HepG2 (cell line): Measurements from ENCODE around the gene CNTN2. TPM values are rescaled to one million over a fixed set of nuclear protein-coding genes. Genes with fewer than 3 reads are reported as not detected.

ENCODE experiments used
- ATAC-seq: fragments of 200-7000 bp; cut with Tn5 transposase; 3 replicates; pipeline ENCODE4 v1.9.1; 2020; ENCODE audit warnings: mild to moderate bottlenecking, moderate library complexity
- BruUV-seq: library from RNA; stranded (reverse); fragments of 400-500 nt; replicated peaks from 2 replicates; lab custom pipeline; 2021; lab: Mats Ljungman, UMichigan
- CTCF ChIA-PET: fragments of 300-600 bp; formaldehyde crosslinking; extraction: SDS; loops from one replicate; lab custom pipeline; 2021; ENCODE audit warnings: low total read pairs, inconsistent platforms, low intra/inter-chr PET ratio; lab: Yijun Ruan, JAX
- POLR2A ChIA-PET: fragments of 350-600 bp; sonication (Branson Sonifier 250); formaldehyde crosslinking; loops from one replicate; lab custom pipeline; 2020; ENCODE audit warnings: antibody characterized with exemption, inconsistent platforms; lab: Yijun Ruan, JAX
- DNase-seq: peaks from one replicate; pipeline ENCODE4 v3.0.0-alpha.2; 2015; ENCODE audit warnings: low spot score
- FAIRE-seq: peaks from 3 replicates; lab custom pipeline; 2011; peaks lifted over from hg19 to GRCh38; lab: Jason Lieb, UNC
- H2AFZ ChIP-seq: one replicate; pipeline ENCODE4 v1.6.1; 2011; ENCODE audit warnings: low read length, inconsistent platforms
- H3K27ac ChIP-seq: fragments of 300-600 bp; 3 replicates; pipeline ENCODE4 v1.8.0; 2011; ENCODE audit warnings: mixed run types, mild to moderate bottlenecking, mixed read lengths, low read length, inconsistent platforms; ENCODE audit not compliant: insufficient read depth; ENCODE audit errors: extremely low read length
- H3K27me3 ChIP-seq, 2 experiments: fragments of 200-600 bp in 1 of 2; 2 replicates in 1 of 2; 3 replicates in 1 of 2; pipeline versions ENCODE4 v1.6.0 to v1.8.0; 2011; ENCODE audit warnings: low read length in 2 of 2, mild to moderate bottlenecking in 2 of 2, moderate library complexity in 2 of 2, inconsistent platforms in 1 of 2; ENCODE audit not compliant: insufficient read depth in 2 of 2, control insufficient read depth in 1 of 2
- H3K36me3 ChIP-seq, 2 experiments: fragments of 200-600 bp in 1 of 2; replicated peaks in 1 of 2; 2 replicates in 1 of 2; 3 replicates in 1 of 2; pipeline versions ENCODE4 v1.5.1 to v1.8.0; 2011; ENCODE audit warnings: low read length in 2 of 2, inconsistent platforms in 1 of 2; ENCODE audit not compliant: insufficient read depth in 2 of 2, control insufficient read depth in 1 of 2
- H3K4me1 ChIP-seq: 2 replicates; pipeline ENCODE4 v1.5.1; 2012; ENCODE audit warnings: low read length, inconsistent platforms; ENCODE audit not compliant: insufficient read depth
- H3K4me2 ChIP-seq: 2 replicates; pipeline ENCODE4 v1.6.0; 2011; ENCODE audit warnings: low read depth, low read length, inconsistent platforms
- H3K4me3 ChIP-seq, 3 experiments: fragments of 200-600 bp in 1 of 3; sonication (generic), shearing (Covaris generic) in 1 of 3; replicated peaks in 1 of 3; 2 replicates each; pipeline ENCODE4 v1.5.1; 2011 to 2016; ENCODE audit warnings: low read length in 3 of 3, inconsistent platforms in 2 of 3, low read depth in 2 of 3, mild to moderate bottlenecking in 2 of 3, control low read depth in 1 of 3, mixed read lengths in 1 of 3; ENCODE audit not compliant: insufficient read depth in 1 of 3
- H3K79me2 ChIP-seq: one replicate; pipeline ENCODE4 v1.6.1; 2011; ENCODE audit warnings: low read length, inconsistent platforms; ENCODE audit not compliant: insufficient read depth
- H3K9ac ChIP-seq: 2 replicates; pipeline ENCODE4 v1.6.0; 2011; ENCODE audit warnings: mild to moderate bottlenecking, low read depth, low read length, inconsistent platforms; ENCODE audit not compliant: insufficient read depth
- H3K9me3 ChIP-seq: 2 replicates; pipeline ENCODE4 v1.5.1; 2012; ENCODE audit warnings: mild to moderate bottlenecking, low read length
- H4K20me1 ChIP-seq: 2 replicates; pipeline ENCODE4 v1.6.0; 2011; ENCODE audit warnings: inconsistent platforms, mild to moderate bottlenecking, low read length, moderate library complexity; ENCODE audit not compliant: insufficient read depth
- ATF7 ChIP-seq, 2 experiments: fragments of 450-650 bp in 1 of 2; sonication (generic) in 1 of 2; formaldehyde crosslinking in 1 of 2; IDR thresholded peaks; 2 replicates each; pipeline versions ENCODE4 v1.4.0 to v1.6.1; 2016 to 2020; ENCODE audit warnings: antibody characterized with exemption in 1 of 2, mild to moderate bottlenecking in 1 of 2, missing genetic modification reagents in 1 of 2
- BRD4 ChIP-seq: sonication (generic); formaldehyde crosslinking; IDR thresholded peaks from 2 replicates; pipeline ENCODE4 v1.4.0; 2020; ENCODE audit warnings: missing genetic modification reagents
- DNMT1 ChIP-seq: sonication (generic); formaldehyde crosslinking; IDR thresholded peaks from 2 replicates; pipeline ENCODE4 v1.5.1; 2020; ENCODE audit warnings: mild to moderate bottlenecking, missing genetic modification reagents
- MAF1 ChIP-seq: sonication (generic); formaldehyde crosslinking; IDR thresholded peaks from 2 replicates; pipeline ENCODE4 v1.5.0; 2020; ENCODE audit warnings: missing genetic modification reagents, borderline replicate concordance
- MTF1 ChIP-seq: sonication (generic); formaldehyde crosslinking; IDR thresholded peaks from 2 replicates; pipeline ENCODE4 v1.5.0; 2020; ENCODE audit warnings: missing genetic modification reagents
- NPAS2 ChIP-seq: sonication (generic); formaldehyde crosslinking; IDR thresholded peaks from 2 replicates; pipeline ENCODE4 v1.8.0; 2022; ENCODE audit warnings: mild to moderate bottlenecking, missing genetic modification reagents, borderline replicate concordance
- PHF21A ChIP-seq: sonication (generic); formaldehyde crosslinking; IDR thresholded peaks from 2 replicates; pipeline ENCODE4 v1.5.0; 2020; ENCODE audit warnings: mild to moderate bottlenecking, missing genetic modification reagents
- PITX1 ChIP-seq: sonication (generic); formaldehyde crosslinking; IDR thresholded peaks from 2 replicates; pipeline ENCODE4 v1.5.1; 2020; ENCODE audit warnings: mild to moderate bottlenecking, missing genetic modification reagents
- PRPF4 ChIP-seq: fragments of 200-400 bp; formaldehyde crosslinking; IDR thresholded peaks from 2 replicates; pipeline ENCODE4 v1.6.1; 2016; ENCODE audit warnings: low read length, low read depth; ENCODE audit not compliant: poor library complexity, severe bottlenecking
- SALL2 ChIP-seq: sonication (generic); formaldehyde crosslinking; IDR thresholded peaks from 2 replicates; pipeline ENCODE4 v1.8.1; 2023; ENCODE audit warnings: mild to moderate bottlenecking, missing genetic modification reagents, inconsistent platforms
- SSRP1 ChIP-seq: IDR thresholded peaks from 2 replicates; pipeline ENCODE4 v1.6.1; 2016; ENCODE audit warnings: control low read depth
- ZNF224 ChIP-seq: sonication (generic); formaldehyde crosslinking; IDR thresholded peaks from 2 replicates; pipeline ENCODE4 v1.5.0; 2020; ENCODE audit warnings: mild to moderate bottlenecking, missing genetic modification reagents
- ZNF432 ChIP-seq: sonication (generic); formaldehyde crosslinking; IDR thresholded peaks from 2 replicates; pipeline ENCODE4 v1.5.0; 2020; ENCODE audit warnings: missing genetic modification reagents, mild to moderate bottlenecking, borderline replicate concordance
- ZNF589 ChIP-seq: sonication (generic); formaldehyde crosslinking; conservative IDR thresholded peaks from 2 replicates; pipeline ENCODE4 v1.8.0; 2022; ENCODE audit warnings: mild to moderate bottlenecking, moderate library complexity, missing genetic modification reagents
- ZNF670 ChIP-seq: sonication (generic); formaldehyde crosslinking; IDR thresholded peaks from 2 replicates; pipeline ENCODE4 v1.8.0; 2022; ENCODE audit warnings: mild to moderate bottlenecking, missing genetic modification reagents, borderline replicate concordance
- ZSCAN12 ChIP-seq: sonication (generic); formaldehyde crosslinking; IDR thresholded peaks from 2 replicates; pipeline ENCODE4 v1.9.0; 2021; ENCODE audit warnings: mild to moderate bottlenecking, missing genetic modification reagents
- WGBS: methylation state at CpG from one replicate; pipeline ENCODE4 v1.1.6; 2017; ENCODE audit warnings: low lambda C conversion rate; 5-methylcytosine and 5-hydroxymethylcytosine counted together
- in situ Hi-C: cut with HindIII; loops from 2 replicates; pipeline ENCODE4 v1.10.0; 2017; ENCODE audit warnings: low pct_unique_long_range_greater_than_20kb; ENCODE audit not compliant: extremely low pct_ligation_motif_present
- intact Hi-C: fragments of 100-400 bp; cut with micrococcal nuclease; formaldehyde crosslinking; loops from one replicate; pipeline ENCODE4 v1.10.0; 2022; ENCODE audit not compliant: unreplicated experiment
- polyA plus RNA-seq, 8 experiments: library from polyadenylated mRNA; depleted of rRNA in 3 of 8; stranded (reverse) in 7 of 8; unstranded in 1 of 8; fragments of >200 nt; fragmentation: Illumina TruSeq in 4 of 8; extraction: Trizol in 4 of 8; gene quantifications; 2 replicates each; pipeline versions ENCODE4 v1.2.1 to v1.2.3, GENCODE V29; 2011 to 2016; ENCODE audit warnings: low read depth in 4 of 8, missing spikeins in 1 of 8, mixed read lengths in 1 of 8; ENCODE audit not compliant: insufficient read depth in 1 of 8
- total RNA-seq, 5 experiments: library from RNA; depleted of rRNA; stranded (reverse); fragments of >200 nt; fragmentation: Illumina TruSeq; extraction: Trizol; gene quantifications; 2 replicates each; pipeline ENCODE4 v1.2.3, GENCODE V29; 2016; ENCODE audit warnings: low read depth in 1 of 5
- TF ChIP-seq, protein P1 (sequence below): sonication (generic); formaldehyde crosslinking; IDR thresholded peaks from 2 replicates; pipeline ENCODE4 v1.5.0; 2020; ENCODE audit warnings: mild to moderate bottlenecking, missing genetic modification reagents
- TF ChIP-seq, protein P2 (sequence below): sonication (generic); formaldehyde crosslinking; IDR thresholded peaks from 2 replicates; pipeline ENCODE4 v1.5.0; 2020; ENCODE audit warnings: missing genetic modification reagents

Gene CNTN2
- total and polyA plus RNA-seq, 2 of the 13 experiments (the other 11 are each of a cell fraction or from before 2014, with no cell fraction given): not detected

DNA sequence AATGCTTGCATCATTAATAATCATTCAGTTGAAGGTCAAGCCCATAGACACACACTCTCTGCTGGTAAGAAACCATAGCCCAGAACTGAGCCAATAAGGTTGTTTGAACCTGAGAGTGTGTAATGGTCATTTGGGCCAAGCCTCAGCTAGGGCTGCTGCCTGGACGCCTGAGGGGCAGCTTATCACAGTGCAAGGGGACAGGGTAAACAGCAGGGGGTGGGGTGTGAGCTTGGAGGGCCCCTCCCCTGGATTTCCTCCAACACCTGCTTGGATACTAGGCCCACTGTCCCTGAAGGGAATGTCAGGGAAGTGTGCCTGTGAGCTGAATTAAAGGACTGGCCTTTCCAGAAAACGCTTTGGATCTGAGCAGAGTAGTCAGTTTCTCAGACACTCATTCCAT, 24.6 kb upstream of the CNTN2 start:
- Histone ChIP-seq H3K4me3 (no peak overlapping the region), H3K4me2 (no peak overlapping the region), H3K27me3 (peaks cover 7 to 55% of the 10 kb centered on the region in 2 experiments; a peak in 4 of 5 replicates), H4K20me1 (no peaks in the 10 kb centered on the region), H3K4me1 (no peaks in the 10 kb centered on the region), H3K27ac (no peak overlapping the region), H3K79me2 (no peaks in the 10 kb centered on the region), H2AFZ (no peak overlapping the region), H3K9ac (no peak overlapping the region), H3K36me3 (no peaks in the 10 kb centered on the region), H3K9me3 (no peaks in the 10 kb centered on the region)
- POLR2A ChIA-PET: no interaction called here
- in situ Hi-C loops (no loop called here), intact Hi-C loops (no loop called here)
- no peak for FAIRE-seq
- BruUV-seq: no TSS peak
- 14% methylated on average over 1 of the region's 2 CpGs for WGBS
- CTCF ChIA-PET: no interaction called here
- no peak for TF ChIP-seq SSRP1 (CRISPR knock-in tag)
- no peak for TF ChIP-seq ATF7 (IDR thresholded peaks at IDR 0.05)
- TF ChIP-seq ATF7 (CRISPR knock-in tag; IDR thresholded peaks at IDR 0.05): no peak
- no peak for TF ChIP-seq ZNF224
- no peak for TF ChIP-seq SALL2 (CRISPR knock-in tag)
- no peak for ATAC-seq
- no peak for DNase-seq

DNA sequence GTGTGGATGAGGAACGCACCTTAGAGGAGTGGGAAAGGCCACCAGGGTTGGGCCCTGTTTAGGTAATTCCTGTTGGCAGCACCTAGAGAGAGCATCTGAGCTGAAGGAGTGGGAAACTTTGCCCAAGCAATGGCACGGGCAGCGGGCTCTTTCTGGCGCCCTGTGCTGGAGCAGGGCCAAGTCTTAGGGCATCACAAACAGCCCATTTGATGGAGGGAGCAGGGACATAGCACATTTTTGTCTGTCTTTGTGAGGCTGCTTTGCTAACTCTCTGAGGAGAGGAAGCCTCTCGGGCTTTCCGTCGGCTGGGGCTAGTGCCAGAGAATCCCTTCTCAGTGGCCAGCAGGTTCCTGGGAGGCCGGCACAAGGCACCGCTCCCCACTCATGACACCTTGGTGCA, 22.5 kb upstream of the CNTN2 start:
- intact Hi-C loops (no loop called here), in situ Hi-C loops (no loop called here)
- ChIA-PET CTCF (no interaction called here), POLR2A (no interaction called here)
- Histone ChIP-seq H3K9ac (no peak overlapping the region), H3K4me2 (no peak overlapping the region), H3K27me3 (peaks cover 7 to 50% of the 10 kb centered on the region in 2 experiments; a peak in 4 of 5 replicates), H2AFZ (no peak overlapping the region), H3K4me3 (no peak overlapping the region), H3K9me3 (no peaks in the 10 kb centered on the region), H3K27ac (no peak overlapping the region), H3K4me1 (no peaks in the 10 kb centered on the region), H3K36me3 (no peaks in the 10 kb centered on the region), H3K79me2 (no peaks in the 10 kb centered on the region), H4K20me1 (no peaks in the 10 kb centered on the region)
- 39% methylated on average over 7 of the region's 9 CpGs for WGBS
- no peak for FAIRE-seq
- BruUV-seq: no TSS peak
- DNase-seq: no peak
- no peak for ATAC-seq
- TF ChIP-seq ZNF670 (no peak), ZNF589 (no peak), BRD4 (CRISPR knock-in tag) (no peak), MTF1 (no peak), ZNF432 (CRISPR knock-in tag) (no peak), NPAS2 (CRISPR knock-in tag) (no peak), PHF21A (CRISPR knock-in tag) (no peak), DNMT1 (no peak), PITX1 (CRISPR knock-in tag) (no peak), MAF1 (CRISPR knock-in tag) (no peak), PRPF4 (no peak), ZSCAN12 (CRISPR knock-in tag) (no peak)
- TF ChIP-seq, protein P1, sequence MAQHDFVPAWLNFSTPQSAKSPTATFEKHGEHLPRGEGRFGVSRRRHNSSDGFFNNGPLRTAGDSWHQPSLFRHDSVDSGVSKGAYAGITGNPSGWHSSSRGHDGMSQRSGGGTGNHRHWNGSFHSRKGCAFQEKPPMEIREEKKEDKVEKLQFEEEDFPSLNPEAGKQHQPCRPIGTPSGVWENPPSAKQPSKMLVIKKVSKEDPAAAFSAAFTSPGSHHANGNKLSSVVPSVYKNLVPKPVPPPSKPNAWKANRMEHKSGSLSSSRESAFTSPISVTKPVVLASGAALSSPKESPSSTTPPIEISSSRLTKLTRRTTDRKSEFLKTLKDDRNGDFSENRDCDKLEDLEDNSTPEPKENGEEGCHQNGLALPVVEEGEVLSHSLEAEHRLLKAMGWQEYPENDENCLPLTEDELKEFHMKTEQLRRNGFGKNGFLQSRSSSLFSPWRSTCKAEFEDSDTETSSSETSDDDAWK (CRISPR knock-in tag): no peak
- TF ChIP-seq, protein P2, sequence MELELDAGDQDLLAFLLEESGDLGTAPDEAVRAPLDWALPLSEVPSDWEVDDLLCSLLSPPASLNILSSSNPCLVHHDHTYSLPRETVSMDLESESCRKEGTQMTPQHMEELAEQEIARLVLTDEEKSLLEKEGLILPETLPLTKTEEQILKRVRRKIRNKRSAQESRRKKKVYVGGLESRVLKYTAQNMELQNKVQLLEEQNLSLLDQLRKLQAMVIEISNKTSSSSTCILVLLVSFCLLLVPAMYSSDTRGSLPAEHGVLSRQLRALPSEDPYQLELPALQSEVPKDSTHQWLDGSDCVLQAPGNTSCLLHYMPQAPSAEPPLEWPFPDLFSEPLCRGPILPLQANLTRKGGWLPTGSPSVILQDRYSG (CRISPR knock-in tag): no peak
